OCI-M2 (cell line): ENCODE results near the gene KLHL24.
"Not testable (repeated sequence)": the region's sequence is repeated elsewhere in the genome, so short reads cannot be mapped to it uniquely, and the experiment has no call there.

Source experiments
- DNase-seq: peaks from one replicate; lab custom pipeline; 2025; ENCODE audit not compliant: unreplicated experiment; lab: John Stamatoyannopoulos, UW

The KLHL24 gene

GRCh38 chr3:183635431-183636220 is at the start of gene KLHL24:
KLHL24 (plus strand) TSS chr3:183635623; CDS start chr3:183650357, 14,734 bp downstream.
- DNase-seq, result peak; percentile 39

DNA sequence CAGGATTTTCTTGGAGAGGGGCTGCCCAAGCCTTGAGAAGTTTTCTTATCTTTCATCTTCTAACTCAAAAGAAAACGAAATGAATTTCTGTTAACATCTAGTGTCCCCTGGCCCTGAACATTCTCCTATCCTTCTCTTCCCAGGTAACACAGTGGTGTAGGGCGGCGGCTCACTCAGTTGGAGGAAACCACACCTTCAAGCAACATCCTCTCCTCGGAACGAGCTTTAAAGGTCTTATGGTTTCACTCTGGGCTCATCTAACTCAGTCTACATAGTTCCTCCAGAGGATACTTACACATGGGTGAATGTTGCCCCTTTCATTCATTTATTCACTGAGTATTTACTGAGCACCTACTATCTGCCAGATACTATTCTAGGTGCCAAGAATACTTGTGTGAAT is 48.9 kb upstream of the KLHL24 start:
- no peak for DNase-seq

- no peak for DNase-seq
These were observed 48.1 kb upstream of the KLHL24 start for GRCh38 chr3:183587336-183587735.

DNA sequence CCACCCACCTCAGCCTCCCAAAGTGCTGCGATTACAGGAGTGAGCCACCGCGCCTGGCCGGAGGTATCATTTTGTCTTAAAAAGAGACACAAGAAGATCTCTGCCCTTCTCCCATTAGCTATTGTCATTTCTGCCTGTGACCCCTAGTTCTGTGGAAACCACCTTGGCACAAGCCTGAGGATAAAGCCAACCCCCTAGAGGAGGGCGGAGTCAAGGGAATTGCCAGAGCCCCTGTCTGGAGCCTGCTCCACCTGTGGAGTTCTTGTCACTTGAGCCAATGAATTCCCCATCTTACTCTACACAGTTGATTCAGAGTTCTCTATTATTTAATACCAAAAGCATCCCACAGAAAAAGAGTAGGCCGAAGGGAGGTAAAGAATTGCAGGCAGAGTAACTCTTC is 45.0 kb upstream of the KLHL24 start:
- DNase-seq, result no peak

- no peak for DNase-seq
These were observed 43.4 kb upstream of the KLHL24 start for GRCh38 chr3:183591881-183592521.

DNA sequence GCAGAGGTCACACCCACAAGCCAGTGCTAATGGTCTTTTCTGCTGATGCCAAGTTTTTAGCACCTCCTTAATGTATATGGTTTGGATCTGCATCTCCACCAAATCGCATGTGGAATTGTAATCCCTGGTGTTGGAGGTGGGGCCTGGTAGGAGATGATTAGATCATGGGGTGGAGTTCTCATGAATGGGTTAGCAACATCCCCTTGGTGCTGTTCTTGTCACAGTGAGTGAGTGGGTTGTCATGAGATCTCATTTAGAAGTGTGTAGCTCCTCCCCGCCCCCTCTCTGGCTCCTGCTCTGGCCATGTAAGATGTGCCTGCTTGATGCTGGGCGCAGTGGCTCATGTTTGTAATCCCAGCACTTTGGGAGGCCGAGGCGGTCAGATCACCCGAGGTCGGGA is 42.6 kb upstream of the KLHL24 start:
- DNase-seq, result no peak

DNA sequence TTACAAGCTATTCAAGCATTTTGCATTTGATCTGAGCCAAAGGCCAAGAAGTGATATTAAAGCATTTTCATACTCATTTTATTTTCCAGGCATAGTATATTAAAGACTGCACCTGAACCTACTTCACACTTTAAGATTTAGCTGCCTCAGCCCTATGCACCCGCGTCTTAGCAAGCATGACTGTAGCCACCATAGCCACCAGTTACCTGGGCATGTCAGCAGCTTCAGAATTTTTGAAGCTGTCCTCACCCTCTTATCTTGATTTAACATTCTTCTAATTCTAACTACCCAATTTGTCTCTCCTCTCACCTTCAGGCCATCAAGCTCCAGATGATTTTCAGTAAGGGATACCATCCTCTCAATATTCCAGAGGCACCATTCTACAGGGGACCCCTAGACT is 40.8 kb upstream of the KLHL24 start:
- DNase-seq, result no peak

- no peak for DNase-seq
These were observed 37.5 kb upstream of the KLHL24 start for GRCh38 chr3:183597959-183598358.

DNA sequence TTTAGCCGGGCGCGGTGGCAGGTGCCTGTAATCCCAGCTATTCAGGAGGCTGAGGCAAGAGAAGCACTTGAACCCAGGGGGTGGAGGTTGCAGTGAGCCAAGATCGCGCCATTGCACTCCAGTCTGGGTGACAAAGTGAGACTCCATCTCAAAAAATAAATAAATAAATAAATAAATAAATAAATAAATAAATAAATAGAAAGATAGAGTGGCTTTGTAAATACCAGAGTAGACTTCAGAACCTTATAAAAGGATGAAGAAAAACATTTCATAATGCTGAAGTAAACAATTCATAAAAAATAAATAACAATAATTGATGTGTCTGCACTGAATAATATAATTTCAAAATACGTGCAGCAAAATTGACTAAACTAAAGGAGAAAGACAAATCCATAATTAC is 24.1 kb upstream of the KLHL24 start:
- not testable (repeated sequence) for DNase-seq

DNA sequence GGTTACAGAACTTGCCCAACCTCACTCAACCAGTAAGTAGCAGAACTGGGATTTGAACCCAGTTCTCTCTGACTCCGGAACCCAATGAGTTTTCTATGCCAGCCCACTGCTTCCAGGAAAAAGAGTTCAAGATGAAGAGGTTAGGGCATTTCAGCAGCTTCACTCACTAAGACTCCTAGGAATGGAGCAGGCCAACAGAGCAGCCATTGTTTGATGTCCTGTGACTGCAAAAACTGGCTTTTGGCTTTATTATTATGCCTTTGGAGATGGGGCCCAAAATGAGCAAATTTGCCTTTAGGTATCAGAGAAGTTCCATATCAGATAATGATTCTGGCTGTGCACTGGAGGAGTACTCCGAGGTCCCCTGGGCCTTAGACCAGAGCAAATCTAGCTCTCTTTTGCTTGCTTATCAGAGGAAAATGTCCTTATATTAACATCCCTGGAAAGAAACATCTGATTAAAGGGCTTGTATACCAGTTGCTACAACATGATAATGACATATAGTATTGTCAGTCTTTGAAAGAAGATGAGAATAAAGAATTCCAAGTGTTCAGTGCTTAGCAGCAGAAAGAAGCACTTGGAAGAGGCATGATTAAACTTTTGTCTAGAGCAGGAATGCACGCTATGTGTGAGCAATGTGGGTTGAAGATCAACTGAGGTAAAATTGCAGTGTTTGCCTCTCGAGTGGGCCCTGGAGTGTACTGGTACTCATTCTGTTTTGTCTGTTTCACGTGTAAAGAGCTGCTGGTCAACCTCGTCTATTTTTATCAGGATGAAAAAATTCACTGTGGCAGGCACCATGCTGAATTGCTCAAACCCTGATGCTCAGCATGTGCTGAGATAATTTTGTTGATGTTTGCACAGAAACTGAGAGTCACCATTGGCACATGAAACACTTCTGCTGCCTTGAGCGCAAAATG is 21.8 kb upstream of the KLHL24 start:
- no peak for DNase-seq

DNA sequence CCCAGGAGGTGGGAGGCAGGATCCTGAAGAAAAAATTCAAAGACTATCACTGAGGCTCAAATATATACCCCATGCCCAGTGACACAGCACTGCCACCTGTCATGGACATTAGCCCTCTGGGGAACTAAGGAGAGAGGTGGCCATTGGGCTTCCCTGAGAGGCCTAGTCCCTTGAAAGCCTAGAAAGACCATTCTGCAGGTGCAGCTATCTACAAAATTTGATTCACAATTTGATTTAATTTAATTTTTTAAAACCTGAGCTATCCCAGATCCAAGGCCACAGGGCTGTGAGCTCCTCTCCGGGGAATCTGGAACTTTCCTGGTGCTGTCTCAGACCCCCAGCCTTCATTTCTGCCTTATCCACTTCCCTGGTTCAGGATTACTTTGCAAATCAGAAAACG is 16.9 kb upstream of the KLHL24 start:
- DNase-seq, result no peak

- DNase-seq, result no peak
These were observed 16.4 kb upstream of the KLHL24 start for GRCh38 chr3:183619010-183619409.

- DNase-seq, result no peak
These were observed 15.7 kb upstream of the KLHL24 start for GRCh38 chr3:183619624-183620251.

DNA sequence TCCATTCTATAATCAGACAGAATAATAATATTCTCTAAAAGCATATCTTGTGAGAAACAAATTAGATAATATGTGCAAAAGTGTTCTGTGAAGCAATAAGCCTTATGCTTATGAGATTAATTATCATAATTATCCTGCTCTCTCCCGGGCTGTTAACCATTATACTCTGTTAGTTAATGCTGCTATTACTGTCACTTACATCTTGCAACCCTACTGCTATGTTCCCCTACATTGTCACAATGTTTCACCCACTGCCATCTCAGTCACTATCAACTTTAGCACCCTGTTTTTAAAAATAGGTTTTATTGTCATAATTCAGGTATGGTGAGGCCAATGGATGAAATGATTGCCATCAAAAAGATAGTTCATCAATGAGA is 15.2 kb upstream of the KLHL24 start:
- no peak for DNase-seq

DNA sequence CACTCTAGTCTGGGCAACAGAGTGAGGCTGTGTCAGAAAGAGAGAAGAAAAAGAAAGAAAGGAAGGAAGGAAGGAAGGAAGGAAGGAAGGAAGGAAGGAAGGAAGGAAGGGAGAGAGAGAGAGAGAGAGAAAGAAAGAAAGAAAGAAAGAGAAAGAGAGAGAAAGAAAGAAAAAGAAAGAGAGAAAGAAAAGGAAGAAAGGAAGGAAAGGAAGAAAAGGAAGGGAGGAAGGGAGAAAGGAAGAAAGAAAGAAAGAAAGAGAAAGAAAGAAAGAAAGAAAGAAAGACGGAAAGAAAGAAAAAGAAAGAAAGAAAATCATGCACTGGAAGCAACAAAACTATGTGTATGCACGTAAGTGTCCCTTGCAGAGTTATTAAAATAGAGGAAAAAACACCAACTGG is 12.9 kb upstream of the KLHL24 start:
- DNase-seq, result not testable (repeated sequence)

DNA sequence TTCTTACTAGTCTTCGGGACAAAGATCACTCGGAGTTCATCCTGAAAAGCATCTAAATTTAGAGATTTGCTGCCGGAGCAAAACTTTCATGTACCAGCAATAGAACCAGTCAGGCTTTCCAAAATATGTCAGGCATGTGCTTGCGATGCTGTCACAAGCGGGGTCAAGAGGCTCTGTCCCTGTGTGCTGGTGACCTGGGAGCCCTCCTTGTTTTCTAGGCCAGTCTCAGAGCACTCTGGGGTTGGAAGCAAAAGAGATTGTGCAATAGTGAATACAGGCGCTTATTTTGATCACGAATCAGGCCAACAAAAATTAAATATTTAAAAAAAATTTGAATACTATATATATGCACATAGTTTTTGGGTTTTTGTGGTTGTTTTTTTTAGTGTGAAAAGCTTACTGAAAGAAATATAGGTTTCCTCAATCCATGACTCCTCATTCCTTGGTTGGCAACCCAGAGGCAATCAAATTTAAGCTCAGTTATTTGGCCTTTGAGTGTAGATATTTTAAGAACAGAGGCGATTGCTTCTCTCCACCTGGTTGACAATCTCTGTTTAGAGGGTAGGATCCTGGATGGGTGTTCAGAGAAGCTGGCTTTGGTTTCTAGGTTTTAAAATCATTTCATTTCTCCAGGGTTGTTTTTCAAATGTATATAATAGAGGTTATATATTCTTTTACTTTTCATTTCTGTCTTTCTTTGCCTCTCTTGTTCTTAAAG is 8.4 kb upstream of the KLHL24 start:
- no peak for DNase-seq

GRCh38 chr3:183629546-183630301 is 5.7 kb upstream of the KLHL24 start:
- DNase-seq, result no peak

DNA sequence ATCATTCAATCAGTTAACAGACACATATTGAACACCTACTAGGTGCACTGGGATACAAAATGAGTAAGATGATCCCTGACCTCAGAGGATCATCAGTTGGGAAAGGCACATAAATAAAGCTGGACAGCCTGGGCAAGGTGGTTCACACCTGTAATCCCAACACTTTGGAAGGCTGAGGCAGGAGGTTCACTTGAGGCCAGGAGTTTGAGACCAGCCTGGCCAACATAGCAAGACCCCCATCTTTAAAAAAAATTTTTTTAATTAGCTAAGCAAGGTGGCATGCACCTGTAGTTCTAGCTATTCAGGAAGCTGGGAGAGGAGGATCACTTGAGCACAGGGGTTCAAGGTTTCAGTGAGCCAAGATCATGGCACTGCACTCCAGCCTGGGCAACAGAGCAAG is 3.7 kb upstream of the KLHL24 start:
- no peak for DNase-seq

DNA sequence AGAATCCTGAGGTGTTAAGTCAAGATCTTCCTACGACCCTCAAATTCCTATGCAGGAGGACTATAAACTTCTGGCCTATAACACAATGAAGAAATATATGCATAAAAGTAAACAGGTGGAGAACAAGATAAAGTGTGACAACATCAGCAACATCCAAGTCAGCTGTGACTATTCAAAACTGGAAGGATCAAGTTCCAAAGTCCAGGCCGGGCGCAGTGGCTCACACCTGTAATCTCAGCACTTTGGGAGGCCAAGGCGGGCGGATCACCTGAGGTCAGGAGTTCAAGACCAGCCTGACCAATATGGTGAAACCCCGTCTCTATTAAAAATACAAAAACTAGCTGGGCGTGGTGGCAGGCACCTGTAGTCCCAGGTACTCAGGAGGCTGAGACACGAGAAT is 2.7 kb upstream of the KLHL24 start:
- DNase-seq, result not testable (repeated sequence)

DNA sequence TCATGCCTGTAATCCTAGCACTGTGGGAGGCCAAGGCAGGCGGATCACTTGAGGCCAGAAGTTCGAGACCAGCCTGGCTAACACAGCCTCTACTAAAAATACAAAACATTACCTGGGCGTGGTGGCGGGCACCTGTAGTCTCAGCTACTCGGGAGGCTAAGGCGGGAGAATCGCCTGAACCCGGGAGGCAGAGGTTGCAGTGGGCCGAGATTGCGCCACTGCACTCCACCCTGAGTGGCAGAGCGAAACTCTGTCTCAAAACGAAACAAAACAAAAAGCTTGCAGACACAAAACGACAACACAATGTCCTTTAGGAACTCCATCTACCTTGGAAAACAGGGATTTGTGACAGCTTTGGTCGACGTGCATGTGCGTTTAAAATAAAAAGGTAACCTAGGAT is 716 bp upstream of the KLHL24 start:
- DNase-seq, result no peak
